B cell (primary cell): ENCODE data around the gene RND1. TPM values are rescaled to one million over a fixed set of nuclear protein-coding genes. Genes with fewer than 3 reads are reported as not detected.

ENCODE experiments used
- ATAC-seq: fragments of 200-7000 bp; cut with Tn5 transposase; one replicate; pipeline ENCODE4 v1.10.0; 2021; ENCODE audit warnings: low read depth, mild to moderate bottlenecking, moderate number of reproducible peaks, moderate library complexity
- CTCF ChIA-PET: fragments of 350-600 bp; sonication (Branson Sonifier 250); formaldehyde crosslinking; loops from one replicate; lab custom pipeline; 2021; ENCODE audit warnings: antibody characterized with exemption, inconsistent platforms; lab: Charles Lee
- POLR2A ChIA-PET: fragments of 350-600 bp; sonication (Branson Sonifier 250); formaldehyde crosslinking; loops from one replicate; lab custom pipeline; 2021; ENCODE audit warnings: antibody characterized with exemption; lab: Charles Lee
- DNase-seq: peaks from one replicate; pipeline ENCODE4 v3.0.0; 2013
- H2AFZ ChIP-seq: 2 replicates; pipeline ENCODE4 v1.6.1; 2012; ENCODE audit warnings: mild to moderate bottlenecking, low read depth, low read length; ENCODE audit not compliant: insufficient read depth, poor library complexity, severe bottlenecking
- H3K27ac ChIP-seq, 2 donors: 1 replicate in 1 of 2; 2 replicates in 1 of 2; pipeline ENCODE4 v1.5.1; 2012 to 2013; ENCODE audit warnings: low read length in 2 of 2, mild to moderate bottlenecking in 2 of 2, moderate library complexity in 1 of 2
- H3K27me3 ChIP-seq, 4 experiments: fragments of 200-600 bp in 1 of 4; sonication (generic) in 1 of 4; replicated peaks in 1 of 4; 1 replicate in 2 of 4; 2 replicates in 2 of 4; pipeline versions ENCODE4 v1.6.1 to v1.7.0; 2013 to 2016; ENCODE audit warnings: low read length in 3 of 4, mild to moderate bottlenecking in 2 of 4, mixed read lengths in 1 of 4, moderate library complexity in 1 of 4; ENCODE audit not compliant: insufficient read depth in 4 of 4, control insufficient read depth in 3 of 4; ENCODE audit errors: control extremely low read depth in 1 of 4
- H3K36me3 ChIP-seq, 2 experiments: replicated peaks in 1 of 2; 1 replicate in 1 of 2; 2 replicates in 1 of 2; pipeline versions ENCODE4 v1.6.1 to v1.7.1; 2013; ENCODE audit warnings: low read length in 1 of 2; ENCODE audit not compliant: insufficient read depth in 2 of 2, control insufficient read depth in 1 of 2; ENCODE audit errors: control extremely low read depth in 1 of 2, extremely low read depth in 1 of 2
- H3K4me1 ChIP-seq, 2 donors: fragments of 200-600 bp in 1 of 2; sonication (generic) in 1 of 2; 1 replicate in 1 of 2; 2 replicates in 1 of 2; pipeline versions ENCODE4 v1.5.1 to v1.6.1; 2013 to 2017; ENCODE audit warnings: low read length in 2 of 2; ENCODE audit not compliant: control insufficient read depth in 2 of 2, insufficient read depth in 2 of 2
- H3K4me2 ChIP-seq: replicated peaks from 2 replicates; pipeline ENCODE3; 2012; ENCODE audit warnings: mild to moderate bottlenecking, low read depth, low read length; ENCODE audit not compliant: poor library complexity, severe bottlenecking
- H3K4me3 ChIP-seq, 5 experiments: fragments of 200-600 bp in 1 of 5; sonication (generic) in 1 of 5; 1 replicate in 3 of 5; 2 replicates in 2 of 5; pipeline versions ENCODE4 v1.5.1 to v1.7.0; 2011 to 2016; ENCODE audit warnings: low read length in 4 of 5, mild to moderate bottlenecking in 4 of 5, low read depth in 2 of 5, control low read depth in 1 of 5, moderate library complexity in 1 of 5; ENCODE audit not compliant: insufficient read depth in 1 of 5; ENCODE audit errors: control extremely low read depth in 1 of 5, extremely low read depth in 1 of 5
- H3K79me2 ChIP-seq: fragments of 200-600 bp; sonication (generic); one replicate; pipeline ENCODE4 v1.6.0; 2016; ENCODE audit warnings: low read length; ENCODE audit not compliant: control insufficient read depth, insufficient read depth
- H3K9ac ChIP-seq: fragments of 200-600 bp; sonication (generic); 2 replicates; pipeline ENCODE4 v1.6.1; 2017; ENCODE audit warnings: mild to moderate bottlenecking, low read length, moderate library complexity
- H3K9me3 ChIP-seq, 3 donors: one replicate each; pipeline versions ENCODE4 v1.6.1 to v1.7.1; 2013; ENCODE audit warnings: low read length in 2 of 3; ENCODE audit not compliant: control insufficient read depth in 2 of 3, insufficient read depth in 1 of 3; ENCODE audit errors: control extremely low read depth in 1 of 3
- H4K20me1 ChIP-seq: 2 replicates; pipeline ENCODE4 v1.6.0; 2012; ENCODE audit warnings: mild to moderate bottlenecking, low read length; ENCODE audit not compliant: insufficient read depth, control insufficient read depth, poor library complexity, severe bottlenecking
- H3K27ac Mint-ChIP-seq: one replicate; pipeline ENCODE4 v1.8.0; 2021; ENCODE audit warnings: mixed read lengths
- H3K27me3 Mint-ChIP-seq: one replicate; pipeline ENCODE4 v1.8.0; 2021; ENCODE audit warnings: mixed read lengths
- H3K4me1 Mint-ChIP-seq: one replicate; pipeline ENCODE4 v1.8.0; 2021; ENCODE audit warnings: mixed read lengths
- H3K4me3 Mint-ChIP-seq: one replicate; pipeline ENCODE4 v1.8.0; 2021; ENCODE audit warnings: mixed read lengths
- H3K9me3 Mint-ChIP-seq: one replicate; pipeline ENCODE4 v1.8.0; 2022; ENCODE audit warnings: mixed read lengths; ENCODE audit not compliant: insufficient read depth
- CTCF ChIP-seq: fragments of 200-600 bp; IDR thresholded peaks from one replicate; pipeline ENCODE4 v1.8.0; 2022; ENCODE audit warnings: antibody characterized with exemption, mild to moderate bottlenecking
- EZH2 ChIP-seq: IDR thresholded peaks from 2 replicates; pipeline ENCODE4 v1.6.1; 2012; ENCODE audit warnings: borderline replicate concordance, low read depth, mild to moderate bottlenecking, moderate library complexity, low read length; ENCODE audit not compliant: insufficient read depth, poor library complexity, severe bottlenecking
- WGBS: methylation state at CpG from one replicate; pipeline ENCODE4 v1.1.5; 2013; ENCODE audit warnings: missing lambda C conversion rate; ENCODE audit not compliant: insufficient coverage; 5-methylcytosine and 5-hydroxymethylcytosine counted together
- intact Hi-C: fragments of 100-400 bp; cut with micrococcal nuclease; formaldehyde crosslinking; loops from one replicate; pipeline ENCODE4 v1.10.0; 2022
- polyA plus RNA-seq: library from polyadenylated mRNA; depleted of rRNA; stranded (reverse); fragments of >200 nt; gene quantifications from 2 replicates; pipeline ENCODE4 v1.2.3, GENCODE V29; 2012
- total RNA-seq, 2 donors: library from RNA; stranded (reverse); fragments of 120-200 nt in 1 of 2; gene quantifications; 1 replicate in 1 of 2; 2 replicates in 1 of 2; pipeline versions ENCODE4 v1.2.3 to v1.2.4, GENCODE V29; 2013 to 2022

The RND1 gene
- total and polyA plus RNA-seq, 2 donors (not counting 1 experiment from before 2014, with no cell fraction given): 7.3 to 19.5 TPM

GRCh38 chr12:48817873-48818830 is 47.5 kb downstream of the RND1 start, which contains the start of gene CACNB3:
Gene CACNB3 (plus strand): TSS chr12:48818496. CDS start chr12:48818930, 434 bp downstream.
- DNase-seq: peak; percentile 77
- peak within 1 kb of the TSS; percentile 81 for H3K9ac ChIP-seq
- H3K27ac ChIP-seq: no peak within 1 kb of the TSS
- WGBS: 2% methylated on average over 54 of the region's 79 CpGs
- H3K4me2 ChIP-seq: peak within 1 kb of the TSS; percentile 100
- peaks cover 13% of the 10 kb centered on the region for H4K20me1 ChIP-seq
- H3K4me1 ChIP-seq: peaks cover 30 to 38% of the 10 kb centered on the region in 2 donors
- H3K4me3 ChIP-seq: peak within 1 kb of the TSS; percentile 43 to 93 (median 63)
- peak; percentile 60 for ATAC-seq
- Mint-ChIP-seq H3K27ac (peak within 1 kb of the TSS; percentile 56), H3K27me3 (peaks cover 12% of the 10 kb centered on the region), H3K4me3 (peak within 1 kb of the TSS; percentile 90), H3K4me1 (peaks cover 29% of the 10 kb centered on the region), H3K9me3 (no peaks in the 10 kb centered on the region)
- H3K9me3 ChIP-seq: no peaks in the 10 kb centered on the region
- H3K27me3 ChIP-seq: peaks cover 0 to 31% (median 16%) of the 10 kb centered on the region in 4 experiments
- intact Hi-C loops: no loop called here
- no peaks in the 10 kb centered on the region for H3K36me3 ChIP-seq
- no peaks in the 10 kb centered on the region for H3K79me2 ChIP-seq
- POLR2A ChIA-PET: interaction anchor here (0.6 kb wide), 3 partner anchors 34 to 554 kb away, joined by 4 to 13 read pairs (median 6); partner anchors contain the start of gene DDX23
- TF ChIP-seq EZH2 (no peak), CTCF (no peak)
- H2AFZ ChIP-seq: peak within 1 kb of the TSS; percentile 100
- CTCF ChIA-PET: interaction anchor here (0.6 kb wide), 1 partner anchor 23 kb away, joined by 3 read pairs; no protein-coding TSS in a partner anchor
